GM23338 (cell line): ENCODE results near the gene IRF8.

ENCODE experiments used
- CREB1 ChIP-seq: fragments of 250-450 bp; sonication (Bioruptor Pico); IDR thresholded peaks from 2 replicates; pipeline ENCODE4 v1.5.0; 2020; ENCODE audit warnings: low read depth, mild to moderate bottlenecking, moderate library complexity
- EZH2 ChIP-seq: fragments of 200-600 bp; sonication (generic); IDR thresholded peaks from one replicate; pipeline ENCODE4 v1.8.0; 2017; ENCODE audit warnings: antibody characterized with exemption, mild to moderate bottlenecking, low read depth; ENCODE audit not compliant: unreplicated experiment
- EZH2phosphoT487 ChIP-seq: fragments of 200-600 bp; sonication (generic); IDR thresholded peaks from one replicate; pipeline ENCODE4 v1.8.1; 2018; ENCODE audit warnings: antibody characterized with exemption; ENCODE audit not compliant: unreplicated experiment
- JUNB ChIP-seq: IDR thresholded peaks from one replicate; pipeline ENCODE4 v1.6.1; 2016; ENCODE audit warnings: antibody characterized with exemption; ENCODE audit not compliant: unreplicated experiment
- NANOG ChIP-seq: IDR thresholded peaks from 2 replicates; pipeline ENCODE4 v1.6.1; 2016; ENCODE audit warnings: antibody characterized with exemption, borderline replicate concordance
- POLR2AphosphoS5 ChIP-seq: IDR thresholded peaks from 2 replicates; pipeline ENCODE4 v1.6.1; 2016; ENCODE audit warnings: antibody characterized with exemption, low read depth
- STAT1 ChIP-seq: IDR thresholded peaks from one replicate; pipeline ENCODE4 v1.6.1; 2016; ENCODE audit warnings: antibody characterized with exemption; ENCODE audit not compliant: unreplicated experiment
- ZNF114 ChIP-seq: fragments of 250-450 bp; sonication (Bioruptor Pico); IDR thresholded peaks from 2 replicates; pipeline ENCODE4 v1.5.0; 2020; ENCODE audit warnings: mild to moderate bottlenecking, moderate library complexity
- ZNF331 ChIP-seq: fragments of 250-450 bp; sonication (Bioruptor Pico); IDR thresholded peaks from 2 replicates; pipeline ENCODE4 v1.5.0; 2020; ENCODE audit warnings: low read depth, mild to moderate bottlenecking, moderate library complexity
- TF ChIP-seq, protein P1 (sequence below), 2 experiments: fragments of 200-600 bp in 1 of 2; sonication (generic) in 1 of 2; conservative IDR thresholded peaks; 2 replicates each; pipeline versions ENCODE4 v1.5.1 to v1.6.1; 2016 to 2017; ENCODE audit warnings: antibody characterized with exemption in 2 of 2, low read depth in 2 of 2, mild to moderate bottlenecking in 2 of 2, moderate library complexity in 1 of 2
- TF ChIP-seq, protein P2 (sequence below): IDR thresholded peaks from one replicate; pipeline ENCODE4 v1.6.1; 2018; ENCODE audit warnings: antibody characterized with exemption; ENCODE audit not compliant: unreplicated experiment
- TF ChIP-seq, protein P3 (sequence below): IDR thresholded peaks from 2 replicates; pipeline ENCODE4 v1.6.1; 2016; ENCODE audit warnings: antibody characterized with exemption
- TF ChIP-seq, protein P4 (sequence below): fragments of 250-450 bp; sonication (Bioruptor Pico); IDR thresholded peaks from 2 replicates; pipeline ENCODE4 v1.5.0; 2020; ENCODE audit warnings: mild to moderate bottlenecking, moderate library complexity

DNA sequence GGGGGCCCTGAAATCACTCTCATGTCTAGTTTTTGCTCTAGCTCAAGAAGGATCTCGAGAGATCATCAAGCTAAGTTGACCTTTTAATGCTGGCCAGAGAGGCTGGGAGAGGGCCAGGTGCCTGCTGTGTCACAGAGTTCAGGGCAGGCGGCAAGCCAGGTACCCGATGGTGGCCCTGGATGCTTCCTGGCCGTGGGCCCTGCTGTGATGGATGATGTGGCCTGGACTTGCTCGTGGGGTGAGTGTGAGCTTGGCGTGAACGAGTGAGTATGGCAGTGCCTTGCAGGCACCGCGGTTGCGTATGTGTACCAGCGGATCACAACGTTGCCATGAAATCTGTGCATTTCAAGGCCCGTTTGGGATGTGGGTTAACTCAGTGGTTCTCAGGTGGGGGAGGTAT lies 7.4 kb downstream of the IRF8 start:
- TF ChIP-seq POLR2AphosphoS5 (no peak), EZH2 (no peak), EZH2phosphoT487 (no peak), ZNF114 (CRISPR knock-in tag) (no peak), JUNB (no peak), CREB1 (CRISPR knock-in tag) (no peak), NANOG (no peak), STAT1 (no peak), ZNF331 (CRISPR knock-in tag) (no peak)
- TF ChIP-seq, protein P1, sequence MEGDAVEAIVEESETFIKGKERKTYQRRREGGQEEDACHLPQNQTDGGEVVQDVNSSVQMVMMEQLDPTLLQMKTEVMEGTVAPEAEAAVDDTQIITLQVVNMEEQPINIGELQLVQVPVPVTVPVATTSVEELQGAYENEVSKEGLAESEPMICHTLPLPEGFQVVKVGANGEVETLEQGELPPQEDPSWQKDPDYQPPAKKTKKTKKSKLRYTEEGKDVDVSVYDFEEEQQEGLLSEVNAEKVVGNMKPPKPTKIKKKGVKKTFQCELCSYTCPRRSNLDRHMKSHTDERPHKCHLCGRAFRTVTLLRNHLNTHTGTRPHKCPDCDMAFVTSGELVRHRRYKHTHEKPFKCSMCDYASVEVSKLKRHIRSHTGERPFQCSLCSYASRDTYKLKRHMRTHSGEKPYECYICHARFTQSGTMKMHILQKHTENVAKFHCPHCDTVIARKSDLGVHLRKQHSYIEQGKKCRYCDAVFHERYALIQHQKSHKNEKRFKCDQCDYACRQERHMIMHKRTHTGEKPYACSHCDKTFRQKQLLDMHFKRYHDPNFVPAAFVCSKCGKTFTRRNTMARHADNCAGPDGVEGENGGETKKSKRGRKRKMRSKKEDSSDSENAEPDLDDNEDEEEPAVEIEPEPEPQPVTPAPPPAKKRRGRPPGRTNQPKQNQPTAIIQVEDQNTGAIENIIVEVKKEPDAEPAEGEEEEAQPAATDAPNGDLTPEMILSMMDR (conservative IDR thresholded peaks at IDR 0.05; ENCODE audit: low read depth in 2 of 2), result no peak
- TF ChIP-seq, protein P2, sequence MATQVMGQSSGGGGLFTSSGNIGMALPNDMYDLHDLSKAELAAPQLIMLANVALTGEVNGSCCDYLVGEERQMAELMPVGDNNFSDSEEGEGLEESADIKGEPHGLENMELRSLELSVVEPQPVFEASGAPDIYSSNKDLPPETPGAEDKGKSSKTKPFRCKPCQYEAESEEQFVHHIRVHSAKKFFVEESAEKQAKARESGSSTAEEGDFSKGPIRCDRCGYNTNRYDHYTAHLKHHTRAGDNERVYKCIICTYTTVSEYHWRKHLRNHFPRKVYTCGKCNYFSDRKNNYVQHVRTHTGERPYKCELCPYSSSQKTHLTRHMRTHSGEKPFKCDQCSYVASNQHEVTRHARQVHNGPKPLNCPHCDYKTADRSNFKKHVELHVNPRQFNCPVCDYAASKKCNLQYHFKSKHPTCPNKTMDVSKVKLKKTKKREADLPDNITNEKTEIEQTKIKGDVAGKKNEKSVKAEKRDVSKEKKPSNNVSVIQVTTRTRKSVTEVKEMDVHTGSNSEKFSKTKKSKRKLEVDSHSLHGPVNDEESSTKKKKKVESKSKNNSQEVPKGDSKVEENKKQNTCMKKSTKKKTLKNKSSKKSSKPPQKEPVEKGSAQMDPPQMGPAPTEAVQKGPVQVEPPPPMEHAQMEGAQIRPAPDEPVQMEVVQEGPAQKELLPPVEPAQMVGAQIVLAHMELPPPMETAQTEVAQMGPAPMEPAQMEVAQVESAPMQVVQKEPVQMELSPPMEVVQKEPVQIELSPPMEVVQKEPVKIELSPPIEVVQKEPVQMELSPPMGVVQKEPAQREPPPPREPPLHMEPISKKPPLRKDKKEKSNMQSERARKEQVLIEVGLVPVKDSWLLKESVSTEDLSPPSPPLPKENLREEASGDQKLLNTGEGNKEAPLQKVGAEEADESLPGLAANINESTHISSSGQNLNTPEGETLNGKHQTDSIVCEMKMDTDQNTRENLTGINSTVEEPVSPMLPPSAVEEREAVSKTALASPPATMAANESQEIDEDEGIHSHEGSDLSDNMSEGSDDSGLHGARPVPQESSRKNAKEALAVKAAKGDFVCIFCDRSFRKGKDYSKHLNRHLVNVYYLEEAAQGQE, result no peak
- TF ChIP-seq, protein P3, sequence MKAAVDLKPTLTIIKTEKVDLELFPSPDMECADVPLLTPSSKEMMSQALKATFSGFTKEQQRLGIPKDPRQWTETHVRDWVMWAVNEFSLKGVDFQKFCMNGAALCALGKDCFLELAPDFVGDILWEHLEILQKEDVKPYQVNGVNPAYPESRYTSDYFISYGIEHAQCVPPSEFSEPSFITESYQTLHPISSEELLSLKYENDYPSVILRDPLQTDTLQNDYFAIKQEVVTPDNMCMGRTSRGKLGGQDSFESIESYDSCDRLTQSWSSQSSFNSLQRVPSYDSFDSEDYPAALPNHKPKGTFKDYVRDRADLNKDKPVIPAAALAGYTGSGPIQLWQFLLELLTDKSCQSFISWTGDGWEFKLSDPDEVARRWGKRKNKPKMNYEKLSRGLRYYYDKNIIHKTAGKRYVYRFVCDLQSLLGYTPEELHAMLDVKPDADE, result no peak
- TF ChIP-seq, protein P4, sequence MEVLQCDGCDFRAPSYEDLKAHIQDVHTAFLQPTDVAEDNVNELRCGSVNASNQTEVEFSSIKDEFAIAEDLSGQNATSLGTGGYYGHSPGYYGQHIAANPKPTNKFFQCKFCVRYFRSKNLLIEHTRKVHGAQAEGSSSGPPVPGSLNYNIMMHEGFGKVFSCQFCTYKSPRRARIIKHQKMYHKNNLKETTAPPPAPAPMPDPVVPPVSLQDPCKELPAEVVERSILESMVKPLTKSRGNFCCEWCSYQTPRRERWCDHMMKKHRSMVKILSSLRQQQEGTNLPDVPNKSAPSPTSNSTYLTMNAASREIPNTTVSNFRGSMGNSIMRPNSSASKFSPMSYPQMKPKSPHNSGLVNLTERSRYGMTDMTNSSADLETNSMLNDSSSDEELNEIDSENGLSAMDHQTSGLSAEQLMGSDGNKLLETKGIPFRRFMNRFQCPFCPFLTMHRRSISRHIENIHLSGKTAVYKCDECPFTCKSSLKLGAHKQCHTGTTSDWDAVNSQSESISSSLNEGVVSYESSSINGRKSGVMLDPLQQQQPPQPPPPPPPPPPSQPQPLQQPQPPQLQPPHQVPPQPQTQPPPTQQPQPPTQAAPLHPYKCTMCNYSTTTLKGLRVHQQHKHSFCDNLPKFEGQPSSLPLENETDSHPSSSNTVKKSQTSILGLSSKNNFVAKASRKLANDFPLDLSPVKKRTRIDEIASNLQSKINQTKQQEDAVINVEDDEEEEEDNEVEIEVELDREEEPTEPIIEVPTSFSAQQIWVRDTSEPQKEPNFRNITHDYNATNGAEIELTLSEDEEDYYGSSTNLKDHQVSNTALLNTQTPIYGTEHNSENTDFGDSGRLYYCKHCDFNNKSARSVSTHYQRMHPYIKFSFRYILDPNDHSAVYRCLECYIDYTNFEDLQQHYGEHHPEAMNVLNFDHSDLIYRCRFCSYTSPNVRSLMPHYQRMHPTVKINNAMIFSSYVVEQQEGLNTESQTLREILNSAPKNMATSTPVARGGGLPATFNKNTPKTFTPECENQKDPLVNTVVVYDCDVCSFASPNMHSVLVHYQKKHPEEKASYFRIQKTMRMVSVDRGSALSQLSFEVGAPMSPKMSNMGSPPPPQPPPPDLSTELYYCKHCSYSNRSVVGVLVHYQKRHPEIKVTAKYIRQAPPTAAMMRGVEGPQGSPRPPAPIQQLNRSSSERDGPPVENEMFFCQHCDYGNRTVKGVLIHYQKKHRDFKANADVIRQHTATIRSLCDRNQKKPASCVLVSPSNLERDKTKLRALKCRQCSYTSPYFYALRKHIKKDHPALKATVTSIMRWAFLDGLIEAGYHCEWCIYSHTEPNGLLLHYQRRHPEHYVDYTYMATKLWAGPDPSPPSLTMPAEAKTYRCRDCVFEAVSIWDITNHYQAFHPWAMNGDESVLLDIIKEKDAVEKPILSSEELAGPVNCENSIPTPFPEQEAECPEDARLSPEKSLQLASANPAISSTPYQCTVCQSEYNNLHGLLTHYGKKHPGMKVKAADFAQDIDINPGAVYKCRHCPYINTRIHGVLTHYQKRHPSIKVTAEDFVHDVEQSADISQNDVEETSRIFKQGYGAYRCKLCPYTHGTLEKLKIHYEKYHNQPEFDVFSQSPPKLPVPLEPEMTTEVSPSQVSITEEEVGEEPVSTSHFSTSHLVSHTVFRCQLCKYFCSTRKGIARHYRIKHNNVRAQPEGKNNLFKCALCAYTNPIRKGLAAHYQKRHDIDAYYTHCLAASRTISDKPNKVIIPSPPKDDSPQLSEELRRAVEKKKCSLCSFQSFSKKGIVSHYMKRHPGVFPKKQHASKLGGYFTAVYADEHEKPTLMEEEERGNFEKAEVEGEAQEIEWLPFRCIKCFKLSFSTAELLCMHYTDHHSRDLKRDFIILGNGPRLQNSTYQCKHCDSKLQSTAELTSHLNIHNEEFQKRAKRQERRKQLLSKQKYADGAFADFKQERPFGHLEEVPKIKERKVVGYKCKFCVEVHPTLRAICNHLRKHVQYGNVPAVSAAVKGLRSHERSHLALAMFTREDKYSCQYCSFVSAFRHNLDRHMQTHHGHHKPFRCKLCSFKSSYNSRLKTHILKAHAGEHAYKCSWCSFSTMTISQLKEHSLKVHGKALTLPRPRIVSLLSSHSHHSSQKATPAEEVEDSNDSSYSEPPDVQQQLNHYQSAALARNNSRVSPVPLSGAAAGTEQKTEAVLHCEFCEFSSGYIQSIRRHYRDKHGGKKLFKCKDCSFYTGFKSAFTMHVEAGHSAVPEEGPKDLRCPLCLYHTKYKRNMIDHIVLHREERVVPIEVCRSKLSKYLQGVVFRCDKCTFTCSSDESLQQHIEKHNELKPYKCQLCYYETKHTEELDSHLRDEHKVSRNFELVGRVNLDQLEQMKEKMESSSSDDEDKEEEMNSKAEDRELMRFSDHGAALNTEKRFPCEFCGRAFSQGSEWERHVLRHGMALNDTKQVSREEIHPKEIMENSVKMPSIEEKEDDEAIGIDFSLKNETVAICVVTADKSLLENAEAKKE, result no peak
